ENCODE results near the gene BARX2.

- TF ChIP-seq PAX5 (IDR thresholded peaks at IDR 0.05; ENCODE audit: insufficient read depth, low read length, severe bottlenecking): no peak
- TF ChIP-seq POLR2A (IDR thresholded peaks at IDR 0.05; ENCODE audit: low read depth, low read length): no peak
- no peak for TF ChIP-seq TAF1 (IDR thresholded peaks at IDR 0.05; ENCODE audit: low read depth, low read length)
- TF ChIP-seq POLR2AphosphoS5 (IDR thresholded peaks at IDR 0.05; ENCODE audit: low read depth, low read length): no peak
Observed at GRCh38 chr11:129352676-129353075, 23.0 kb upstream of the BARX2 start.

Measured in GM12891 (cell line).